SK-N-DZ (cell line): ENCODE data around the gene NFYC.

ENCODE experiments used
- DNase-seq: peaks from one replicate; pipeline ENCODE4 v3.0.0-alpha.2; 2015; ENCODE audit warnings: low spot score

The NFYC gene

DNA sequence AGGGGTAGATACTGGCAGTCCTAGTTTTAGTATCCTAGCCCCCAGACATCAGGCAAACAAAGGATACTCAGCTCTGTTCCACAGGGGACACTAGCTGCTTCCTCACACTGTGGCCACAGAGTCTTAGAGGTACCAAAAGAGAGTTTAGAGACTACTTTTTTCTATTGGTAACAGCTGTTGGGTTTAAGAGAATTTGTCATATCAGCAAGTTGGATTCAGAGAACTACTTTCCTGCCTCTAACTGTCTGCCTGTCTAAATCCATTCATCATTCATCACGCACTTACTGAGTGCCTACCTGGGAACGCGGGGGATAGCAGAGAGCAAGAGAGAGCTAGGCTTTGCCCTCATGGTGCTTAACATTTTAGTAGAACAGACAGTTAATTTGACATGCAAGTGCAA lies 65.0 kb downstream of the NFYC start:
- no peak for DNase-seq

DNA sequence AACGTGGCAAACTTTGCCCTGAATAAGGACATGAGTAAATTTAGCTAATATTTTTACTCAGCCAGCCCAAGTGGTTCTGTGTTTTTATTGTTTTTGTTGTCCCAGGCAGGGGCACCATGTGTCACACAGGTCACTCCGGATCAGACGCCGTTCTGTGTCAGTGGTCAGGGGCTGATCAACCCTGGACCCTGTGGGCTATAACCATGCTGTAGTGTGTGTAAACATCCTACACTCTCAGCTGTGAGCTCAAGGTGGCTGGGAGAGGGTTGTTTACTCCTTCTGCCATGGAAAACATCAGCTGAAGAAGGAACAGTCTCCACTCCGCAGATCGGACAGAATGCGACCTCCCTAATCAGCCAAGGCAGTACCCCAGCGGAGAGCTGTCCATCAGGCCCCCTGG lies 65.6 kb downstream of the NFYC start:
- DNase-seq, result no peak

DNA sequence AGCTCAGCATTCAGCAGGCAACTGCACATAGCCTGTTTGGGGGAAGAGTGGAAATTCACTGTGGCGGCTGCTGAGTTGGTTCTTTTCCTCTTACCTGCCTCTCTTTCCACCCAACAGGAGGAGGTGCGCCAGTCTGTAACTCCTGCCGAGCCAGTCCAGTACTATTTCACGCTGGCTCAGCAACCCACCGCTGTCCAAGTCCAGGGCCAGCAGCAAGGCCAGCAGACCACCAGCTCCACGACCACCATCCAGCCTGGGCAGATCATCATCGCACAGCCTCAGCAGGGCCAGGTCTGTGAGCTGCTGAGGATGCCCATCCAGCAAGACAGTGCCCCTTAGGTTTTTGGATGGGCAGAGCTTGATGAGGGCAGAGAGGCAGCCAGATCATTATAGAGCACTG lies 66.5 kb downstream of the NFYC start:
- DNase-seq, result no peak

DNA sequence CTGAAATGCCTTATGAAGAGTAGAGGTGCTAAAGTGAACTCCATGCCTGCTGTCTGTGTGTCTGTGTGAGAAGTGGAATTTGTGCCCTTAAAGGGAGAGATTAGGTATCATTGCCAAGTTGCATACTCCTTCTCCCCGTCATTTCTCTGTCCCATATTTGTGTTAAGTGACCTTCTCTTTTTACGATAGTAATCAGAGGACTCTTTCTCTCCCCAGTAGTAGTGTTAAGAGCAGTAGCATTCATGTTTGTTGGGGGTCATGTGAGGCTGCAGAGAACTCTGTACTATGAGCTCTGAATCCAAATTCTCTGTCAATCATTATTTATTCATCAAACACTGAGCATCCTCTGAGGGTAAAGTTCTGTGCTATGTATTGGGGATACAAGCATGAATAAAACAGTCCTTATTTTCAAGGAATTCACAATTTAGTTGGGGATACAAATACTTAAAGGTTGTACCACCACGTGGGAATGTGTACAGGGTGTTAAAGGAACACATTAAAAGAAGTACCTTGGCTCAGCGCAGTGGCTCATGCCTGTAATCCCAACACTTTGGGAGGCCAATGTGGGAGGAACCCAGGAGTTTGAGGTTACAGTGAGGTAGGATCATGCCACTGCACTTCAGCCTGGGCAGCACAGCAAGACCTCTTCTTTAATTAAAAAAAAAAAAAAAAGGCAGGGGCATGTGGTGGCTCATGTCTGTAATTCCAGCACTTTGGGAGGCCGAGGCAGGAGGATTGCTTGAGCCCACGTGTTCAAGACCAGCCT lies 67.3 kb downstream of the NFYC start:
- no peak for DNase-seq

DNA sequence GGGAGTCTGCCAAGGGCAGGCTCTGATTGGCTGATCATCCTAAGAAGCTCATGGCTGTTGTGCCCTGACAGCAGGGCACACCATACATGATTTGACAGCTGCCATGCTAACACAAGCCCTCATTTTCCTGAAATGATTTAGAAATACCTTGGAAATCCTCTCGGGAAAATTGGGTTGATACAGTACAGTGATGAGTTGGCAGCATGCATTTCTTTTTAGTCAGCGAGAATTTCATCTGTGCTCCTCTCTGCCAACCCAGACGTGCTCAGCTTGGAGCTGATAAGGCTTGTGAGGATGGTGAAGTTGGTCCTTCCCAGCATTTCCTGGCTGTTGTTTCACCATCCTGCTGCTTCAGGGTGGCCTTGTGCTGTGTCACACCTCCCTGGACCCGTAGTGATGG lies 69.5 kb downstream of the NFYC start:
- no peak for DNase-seq

DNA sequence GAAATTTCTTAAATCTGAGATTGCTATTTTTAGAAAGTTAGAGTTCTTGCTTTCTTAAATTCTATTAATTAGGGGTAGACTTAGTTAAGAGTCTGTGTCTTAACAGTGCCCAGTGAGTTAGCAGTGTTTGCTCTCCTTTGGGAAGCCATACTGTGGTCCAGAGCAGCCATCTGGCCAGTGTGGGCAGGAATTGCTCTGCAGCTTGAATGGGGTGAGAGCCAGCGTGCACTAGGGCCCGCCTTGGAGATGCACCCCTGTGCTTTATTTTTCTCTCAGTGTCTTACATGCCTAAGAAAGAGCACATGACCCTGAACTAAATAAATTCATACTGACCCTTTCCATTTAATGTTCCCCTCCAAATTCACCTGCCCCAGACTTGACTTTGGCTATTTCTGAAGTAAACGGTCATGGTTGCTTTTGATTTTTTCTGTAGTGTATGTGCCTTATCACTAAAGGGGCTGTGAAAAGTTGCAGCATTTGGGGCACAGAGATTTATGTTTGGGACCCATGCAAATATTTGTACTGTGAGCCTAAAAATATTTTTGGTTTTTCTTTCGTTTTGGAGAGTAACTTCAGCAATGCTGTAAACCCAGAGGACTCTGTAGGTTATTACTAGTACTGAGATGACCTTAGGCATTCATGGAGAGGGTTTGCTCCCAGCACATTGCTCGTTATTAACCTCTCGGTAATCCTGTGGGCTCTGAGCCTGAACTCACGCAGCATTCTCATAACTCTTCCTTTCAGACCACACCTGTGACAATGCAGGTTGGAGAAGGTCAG lies 70.8 kb downstream of the NFYC start:
- no peak for DNase-seq

DNA sequence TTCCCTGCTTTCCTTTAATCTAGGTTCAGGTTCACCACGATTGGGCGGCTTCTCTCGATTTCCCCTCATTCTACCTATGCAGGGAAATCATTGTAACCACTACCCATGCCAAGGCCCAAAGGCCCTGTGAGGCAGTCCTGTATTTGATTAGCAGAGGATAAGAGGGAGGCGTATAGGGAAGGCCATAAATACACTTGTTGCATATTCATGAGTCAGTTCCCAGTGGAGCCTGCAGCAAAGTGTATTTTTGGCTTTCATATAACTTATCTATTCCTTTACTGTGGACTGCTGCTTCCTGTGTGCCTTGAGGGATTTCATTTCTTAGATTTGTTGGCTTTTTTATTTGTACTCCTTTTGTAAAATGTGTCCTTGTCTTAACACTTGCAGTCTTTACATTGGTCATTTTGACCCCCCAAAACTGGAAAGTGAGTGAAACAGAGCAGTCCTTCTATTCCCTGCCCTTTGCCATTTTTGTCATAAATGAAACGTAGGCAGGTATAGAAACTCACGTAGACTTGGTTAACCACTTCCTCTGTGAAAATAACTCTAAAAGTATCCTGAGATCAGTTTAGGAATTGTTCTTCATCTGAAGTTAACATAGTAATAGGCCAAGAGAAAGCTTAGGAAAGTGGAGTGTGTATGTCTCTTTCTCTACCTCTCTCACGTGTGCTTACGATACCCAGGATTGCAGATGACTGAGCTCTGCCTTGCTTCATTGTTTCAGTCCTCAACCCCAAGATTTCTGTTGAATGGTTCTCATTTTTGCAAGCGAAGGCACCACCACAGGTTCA lies 72.4 kb downstream of the NFYC start:
- no peak for DNase-seq

DNA sequence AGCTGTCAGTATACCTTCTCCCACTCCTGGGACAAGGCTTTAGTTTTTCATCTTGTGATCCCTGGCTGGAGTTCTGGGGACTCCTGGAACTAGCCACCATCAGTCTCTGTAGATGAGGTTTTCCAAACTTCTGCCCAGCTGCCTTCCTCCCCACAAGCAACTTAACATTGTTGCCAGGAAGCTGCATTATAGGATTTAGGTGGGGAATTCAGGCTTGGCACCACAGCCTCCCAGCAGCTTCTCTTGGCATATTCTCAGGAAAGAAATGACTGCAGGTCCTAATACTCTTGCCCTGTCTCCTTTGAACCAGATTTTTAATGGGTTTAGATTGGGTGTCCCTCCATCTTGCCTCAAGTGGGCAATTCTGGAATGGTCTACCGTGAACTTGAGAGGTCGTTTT lies 73.5 kb downstream of the NFYC start:
- DNase-seq, result no peak

DNA sequence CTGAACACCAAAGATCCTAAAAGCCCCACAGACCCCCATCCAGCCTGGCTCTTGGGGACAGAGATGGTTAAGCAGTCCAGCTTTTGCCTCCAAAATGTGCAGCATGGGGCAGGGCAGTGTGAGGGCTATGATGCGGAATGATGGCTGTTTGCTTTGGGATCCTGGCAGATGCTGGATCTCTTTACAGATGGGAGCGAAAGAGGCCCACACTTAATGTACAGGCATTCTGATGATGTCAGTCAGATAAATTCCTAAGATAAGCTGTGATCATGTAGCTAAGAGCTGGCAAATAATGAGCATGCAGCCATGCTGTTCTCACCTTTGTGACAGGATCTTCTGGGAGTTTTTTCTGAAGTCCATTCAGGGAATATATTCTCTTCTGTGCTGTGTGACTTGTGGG lies 74.5 kb downstream of the NFYC start:
- DNase-seq, result no peak

DNA sequence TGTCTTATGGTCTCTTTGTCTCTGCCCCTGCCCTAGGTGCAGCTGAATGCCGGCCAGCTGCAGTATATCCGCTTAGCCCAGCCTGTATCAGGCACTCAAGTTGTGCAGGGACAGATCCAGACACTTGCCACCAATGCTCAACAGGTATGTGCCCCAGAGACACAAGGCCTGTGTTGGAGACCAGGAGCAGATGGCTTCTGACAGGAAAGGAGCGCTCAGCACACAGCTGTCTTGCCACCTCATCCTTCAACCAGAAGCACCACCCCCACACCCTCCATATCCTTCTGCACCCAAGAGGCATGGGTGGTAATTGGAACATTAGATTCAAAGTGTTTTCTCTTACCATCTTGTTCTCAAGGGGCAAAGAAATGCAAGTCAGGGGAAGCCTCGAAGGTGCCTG lies 75.1 kb downstream of the NFYC start:
- DNase-seq, result no peak

DNA sequence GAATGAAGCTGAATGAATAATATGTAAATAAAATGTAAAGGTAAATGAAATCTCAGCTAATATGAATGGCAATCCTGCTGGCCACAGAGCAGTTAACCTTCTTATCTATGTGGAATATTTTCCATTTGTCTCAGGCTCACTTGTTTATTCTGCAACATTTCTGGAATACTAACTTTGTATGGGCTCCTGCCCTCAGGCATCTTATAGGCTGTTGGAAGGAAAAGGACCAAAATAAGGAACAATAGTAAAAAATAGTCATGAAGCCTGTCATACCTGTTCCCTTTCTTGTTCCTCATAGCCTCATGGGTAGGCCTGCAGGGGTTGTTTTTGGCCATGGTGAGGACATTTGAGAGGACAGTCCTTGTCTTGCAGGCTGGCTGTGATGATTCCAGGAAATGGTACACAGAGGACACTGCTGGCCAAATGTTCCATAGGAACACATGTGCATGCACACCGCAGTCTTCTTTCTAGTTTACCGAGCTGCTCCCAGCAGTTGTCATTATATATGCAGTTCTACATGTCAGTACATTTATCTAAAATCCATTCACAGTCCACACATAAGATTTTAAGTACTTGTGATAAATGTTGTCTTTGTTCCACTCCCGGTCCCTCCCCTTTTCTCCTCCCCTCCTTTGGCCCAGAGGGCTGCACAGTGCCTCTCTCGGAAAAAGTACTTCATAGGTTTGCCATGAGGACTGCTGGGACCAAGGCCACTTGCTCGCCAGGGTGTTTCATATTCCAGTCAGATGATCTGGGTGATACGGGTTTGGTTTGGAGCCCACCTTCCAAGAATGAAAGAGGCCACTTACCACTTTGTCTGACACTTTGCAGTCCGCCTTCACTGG lies 76.9 kb downstream of the NFYC start:
- DNase-seq, result no peak

DNA sequence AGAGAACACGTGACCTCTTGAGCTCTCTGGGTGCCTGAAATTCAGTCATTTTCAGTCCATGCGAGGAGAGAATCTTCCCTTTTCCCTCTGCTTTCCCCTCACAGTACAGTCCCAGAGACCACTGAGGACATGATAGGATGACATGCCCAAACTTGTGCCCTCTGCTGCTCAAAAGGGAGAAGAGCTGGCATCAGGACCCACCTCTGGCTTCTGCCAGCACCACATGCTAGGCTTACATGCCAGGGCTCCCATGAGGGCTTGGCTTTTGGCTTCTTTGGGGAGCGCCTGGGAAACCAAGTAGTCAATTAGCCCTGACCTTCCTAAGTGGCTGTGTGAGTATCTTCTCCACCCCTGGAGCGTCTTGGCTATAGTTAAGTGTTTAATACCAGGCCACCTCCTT lies 78.3 kb downstream of the NFYC start:
- no peak for DNase-seq

DNA sequence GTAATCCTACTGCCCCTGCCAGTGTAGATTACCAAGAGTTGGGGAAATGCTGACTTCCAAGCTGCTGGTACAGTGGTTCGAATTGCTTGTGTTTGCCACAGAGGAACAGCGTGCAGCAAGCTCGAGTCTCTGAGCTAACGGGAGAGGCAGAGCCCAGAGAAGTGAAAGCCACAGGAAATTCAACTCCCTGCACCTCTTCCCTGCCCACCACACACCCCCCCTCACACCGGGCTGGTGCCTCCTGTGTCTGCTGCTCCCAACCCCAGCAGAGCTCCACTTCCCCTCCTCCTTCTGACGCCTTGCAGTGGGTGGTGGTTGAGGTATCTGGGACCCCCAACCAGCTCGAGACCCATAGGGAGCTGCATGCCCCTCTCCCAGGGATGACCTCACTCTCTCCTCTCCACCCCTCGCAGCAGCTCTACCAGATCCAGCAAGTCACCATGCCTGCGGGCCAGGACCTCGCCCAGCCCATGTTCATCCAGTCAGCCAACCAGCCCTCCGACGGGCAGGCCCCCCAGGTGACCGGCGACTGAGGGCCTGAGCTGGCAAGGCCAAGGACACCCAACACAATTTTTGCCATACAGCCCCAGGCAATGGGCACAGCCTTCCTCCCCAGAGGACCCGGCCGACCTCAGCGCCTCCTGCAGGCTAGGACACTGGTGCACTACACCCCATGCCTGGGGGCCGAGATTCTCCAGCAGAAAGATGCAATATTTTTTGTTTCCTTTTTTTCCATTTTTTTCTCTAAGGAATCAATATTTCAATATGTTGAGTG lies 79.0 kb downstream of the NFYC start:
- DNase-seq, result no peak

DNA sequence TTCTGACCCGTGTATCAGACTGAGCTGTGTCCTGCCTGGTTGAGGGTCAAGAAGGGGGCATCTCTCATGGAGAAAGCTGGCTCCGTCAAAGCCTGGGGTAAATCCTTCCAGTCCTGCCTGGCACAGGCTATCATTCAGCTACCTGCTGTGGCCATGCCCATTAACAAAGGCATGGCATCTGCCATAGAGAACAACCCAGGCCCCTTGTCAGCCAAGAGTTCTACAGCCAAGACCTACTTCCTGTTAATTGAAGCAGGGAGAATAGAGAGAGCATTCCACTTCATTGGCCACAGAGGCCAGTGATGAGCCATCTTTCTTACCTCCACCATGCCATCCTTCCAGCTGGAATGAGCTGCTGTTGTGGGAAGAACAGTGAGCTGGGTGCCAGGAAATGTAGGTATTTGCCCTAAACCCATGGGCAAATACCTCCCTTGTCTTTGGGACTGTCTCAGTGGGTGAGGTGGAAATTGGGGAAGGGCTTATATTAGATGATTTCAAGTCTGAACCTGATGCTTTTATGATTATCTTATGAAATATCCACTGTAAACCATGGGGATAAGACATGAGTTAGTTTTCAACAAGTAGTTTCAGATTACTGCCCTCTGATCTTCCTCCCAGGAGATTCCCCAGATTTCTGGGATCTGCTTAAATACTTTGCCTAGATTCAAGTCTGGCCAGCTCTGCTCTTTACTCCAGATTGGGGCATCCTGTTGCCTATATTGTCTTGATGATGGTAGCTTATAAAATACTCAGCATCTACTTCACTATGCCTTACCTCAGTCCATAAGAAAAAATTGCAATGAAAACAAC lies 80.8 kb downstream of the NFYC start:
- DNase-seq, result no peak

DNA sequence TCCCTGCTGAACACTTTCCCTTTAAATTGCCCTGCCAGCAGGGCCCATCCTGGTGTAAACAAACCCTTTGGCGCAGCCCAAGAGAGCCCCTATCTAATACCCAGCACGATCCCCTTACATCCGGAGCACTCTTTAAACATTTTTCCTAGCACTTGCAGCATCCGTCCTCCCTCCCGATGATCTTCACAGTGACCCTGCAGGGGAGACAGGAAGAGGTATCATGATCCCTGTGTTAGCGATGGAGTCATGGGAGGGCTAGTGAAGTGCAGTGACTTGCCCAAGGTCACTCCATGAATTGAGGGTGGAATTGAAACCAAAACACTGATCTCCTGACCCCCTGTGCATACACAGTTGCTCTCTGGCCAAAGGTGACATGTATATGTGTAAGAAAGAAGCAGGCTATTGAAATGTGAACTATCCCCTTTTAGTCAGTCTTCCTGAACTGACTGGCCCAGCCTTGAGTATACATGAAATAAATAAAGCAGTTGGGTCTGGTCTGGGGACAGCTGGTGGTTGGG lies 82.3 kb downstream of the NFYC start:
- no peak for DNase-seq

DNA sequence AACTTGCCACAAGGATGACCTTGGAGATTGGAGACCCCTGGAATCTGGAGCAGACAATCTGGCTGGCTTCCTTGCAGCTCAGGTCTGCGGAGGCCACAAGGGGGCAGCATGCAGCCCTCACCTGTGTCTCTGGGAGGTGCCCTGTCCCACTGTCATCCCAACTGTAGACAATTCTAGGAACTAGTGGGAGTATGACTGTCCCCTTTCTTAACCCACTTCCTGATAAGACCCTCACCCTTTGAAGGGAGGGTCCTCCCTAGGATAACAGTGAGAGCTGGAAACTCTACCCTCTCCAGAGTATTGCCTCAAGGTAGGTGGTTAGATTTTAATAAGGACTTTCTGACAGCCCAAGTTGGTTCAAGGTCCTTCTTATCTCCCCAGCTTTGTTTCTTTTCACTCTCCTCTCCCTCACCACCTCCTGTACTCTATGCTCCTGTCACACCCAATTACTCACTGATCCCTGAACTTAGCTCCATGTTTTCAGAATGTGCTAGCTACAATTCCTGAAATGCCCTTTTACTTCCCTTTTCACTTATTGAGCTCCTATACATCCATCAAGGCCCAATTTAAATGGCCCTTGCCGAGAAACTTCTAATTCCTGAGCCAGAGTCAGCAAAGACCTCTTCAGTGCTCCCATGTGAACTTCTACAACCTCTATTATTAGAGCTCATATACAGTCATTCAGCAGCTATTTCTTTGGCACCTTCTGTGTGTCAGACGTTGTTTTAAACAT lies 82.9 kb downstream of the NFYC start:
- DNase-seq, result peak; percentile 55

DNA sequence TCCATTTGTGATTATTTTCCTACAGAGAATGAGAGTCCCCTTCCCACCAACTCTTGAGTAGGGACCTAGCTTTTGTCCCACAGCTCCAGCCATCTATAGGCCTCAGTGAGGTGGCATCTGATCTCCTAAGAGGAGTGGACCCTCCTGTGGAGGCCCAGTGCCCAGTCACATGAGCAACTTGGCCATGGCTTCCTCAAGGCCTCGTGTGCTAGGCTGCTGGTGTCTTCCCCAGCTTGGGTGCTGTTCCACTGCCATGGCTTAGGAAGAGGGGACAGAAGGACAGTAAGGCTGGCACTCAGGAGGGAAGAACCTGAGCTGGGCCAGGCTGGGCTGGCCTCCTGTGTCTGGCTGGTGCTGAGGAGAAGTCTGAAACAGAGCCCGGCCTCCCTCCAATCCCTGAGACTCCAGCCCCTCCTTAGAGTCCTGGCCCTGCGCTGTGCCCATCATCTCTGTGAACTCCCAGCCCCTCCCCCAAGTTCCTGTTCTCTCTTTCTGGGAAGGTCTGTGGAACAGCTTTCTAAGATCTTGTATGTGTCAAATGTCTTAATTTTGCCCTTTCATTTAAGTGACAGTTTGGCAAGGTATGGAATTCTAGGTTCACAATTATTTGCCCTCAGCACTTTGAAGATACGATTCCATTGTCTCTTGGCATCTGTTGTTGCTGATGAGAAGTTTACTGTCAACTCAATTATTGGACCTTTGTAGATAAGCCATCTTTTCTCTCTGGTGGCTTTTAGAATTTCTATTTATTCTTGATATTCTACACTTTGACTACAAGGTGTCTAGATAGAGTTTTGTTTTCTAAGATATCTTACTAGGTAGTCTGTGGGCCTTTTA lies 85.0 kb downstream of the NFYC start:
- DNase-seq, result no peak
